Progenitor cell of endocrine pancreas (in vitro differentiated cells): Measurements from ENCODE around the gene ANO2. TPM values are rescaled to one million over a fixed set of nuclear protein-coding genes. Genes with fewer than 3 reads are reported as not detected.

Experiments
- DNase-seq: peaks from one replicate; pipeline ENCODE4 v3.0.0; 2021; ENCODE audit warnings: low spot score; ENCODE audit not compliant: unreplicated experiment
- H3K27ac Mint-ChIP-seq: 2 replicates; pipeline ENCODE4 v1.8.0; 2021; ENCODE audit warnings: mild to moderate bottlenecking, moderate library complexity, mixed read lengths
- H3K27me3 Mint-ChIP-seq: 2 replicates; pipeline ENCODE4 v1.8.0; 2021; ENCODE audit warnings: mixed read lengths
- H3K36me3 Mint-ChIP-seq: 2 replicates; pipeline ENCODE4 v1.8.0; 2022; ENCODE audit warnings: mixed read lengths; ENCODE audit not compliant: insufficient read depth
- H3K4me1 Mint-ChIP-seq: 2 replicates; pipeline ENCODE4 v1.8.0; 2021; ENCODE audit warnings: low read depth, mixed read lengths
- H3K4me3 Mint-ChIP-seq: 2 replicates; pipeline ENCODE4 v1.8.0; 2021; ENCODE audit warnings: low read depth, mild to moderate bottlenecking, moderate library complexity, mixed read lengths
- H3K9me3 Mint-ChIP-seq: 2 replicates; pipeline ENCODE4 v1.8.0; 2021; ENCODE audit warnings: low read depth, mixed read lengths
- total RNA-seq: library from RNA; stranded (reverse); gene quantifications from 2 replicates; pipeline ENCODE4 v1.2.1, GENCODE V29; 2021
- TF ChIP-seq, protein P1 (sequence below): fragments of 200-600 bp; sonication (generic); IDR thresholded peaks from one replicate; pipeline ENCODE4 v1.5.0; 2021; ENCODE audit warnings: antibody characterized with exemption, mild to moderate bottlenecking; ENCODE audit not compliant: unreplicated experiment

Gene ANO2
- total RNA-seq, 1 donor from 2014 or later, result 2.8 TPM

DNA sequence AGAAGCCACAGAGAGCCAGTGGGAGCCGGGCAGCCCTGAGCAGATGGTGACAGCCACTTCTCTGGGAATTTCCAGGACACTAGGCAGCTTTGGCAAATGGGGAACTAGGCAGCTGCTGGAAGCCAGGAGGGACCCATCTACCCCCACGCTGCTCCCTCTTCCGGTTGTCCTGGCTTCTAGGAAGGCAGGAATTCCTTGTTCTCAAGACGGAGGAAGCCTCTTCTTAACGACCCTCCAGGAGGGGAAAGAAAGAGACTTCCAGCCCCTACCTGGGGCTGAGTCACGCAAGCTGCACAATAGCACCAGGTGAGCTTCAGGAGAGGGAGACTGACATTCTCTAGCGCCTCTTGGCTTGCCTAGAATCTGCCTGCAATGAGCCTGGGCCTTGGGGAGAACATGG, 141.5 kb downstream of the ANO2 start:
- H3K27me3 Mint-ChIP-seq, result peaks cover 34% of the 10 kb centered on the region

DNA sequence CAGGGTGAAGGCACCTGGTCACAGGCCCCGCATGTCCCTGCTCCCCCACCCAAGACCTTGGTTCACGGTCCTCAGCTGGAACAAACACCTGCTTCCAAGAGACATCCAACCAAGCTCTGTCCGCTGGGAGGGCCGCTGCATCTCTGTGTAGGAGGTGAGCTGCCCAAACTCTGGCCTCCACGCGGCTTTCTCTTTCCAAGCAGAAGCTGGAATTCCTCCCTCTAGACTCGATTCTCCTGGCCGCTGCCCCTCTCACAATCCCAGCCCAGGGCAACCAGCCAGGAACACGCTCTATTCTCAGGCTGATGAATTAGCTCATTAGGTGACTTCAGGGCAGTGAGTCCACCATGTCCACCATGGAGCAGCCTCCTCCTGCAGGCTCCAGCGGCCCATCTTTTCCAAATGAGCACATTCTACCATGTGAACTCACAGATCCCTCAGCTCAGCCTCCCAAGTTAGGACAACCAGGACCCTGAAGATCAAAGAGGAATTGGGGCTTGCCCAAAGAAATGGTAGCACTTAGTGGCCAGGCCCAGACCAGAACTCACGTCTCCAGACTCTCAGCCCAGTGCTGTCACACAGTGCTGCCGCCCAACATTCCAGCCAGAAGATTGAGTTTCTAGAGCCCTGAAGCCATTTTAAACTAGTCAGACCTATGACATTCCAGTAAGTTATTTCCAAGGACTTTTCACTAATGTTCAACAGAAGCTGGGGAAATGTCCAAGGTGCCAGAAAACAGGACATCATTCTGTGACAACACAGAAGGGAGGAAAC, 146.6 kb downstream of the ANO2 start:
- TF ChIP-seq, protein P1, sequence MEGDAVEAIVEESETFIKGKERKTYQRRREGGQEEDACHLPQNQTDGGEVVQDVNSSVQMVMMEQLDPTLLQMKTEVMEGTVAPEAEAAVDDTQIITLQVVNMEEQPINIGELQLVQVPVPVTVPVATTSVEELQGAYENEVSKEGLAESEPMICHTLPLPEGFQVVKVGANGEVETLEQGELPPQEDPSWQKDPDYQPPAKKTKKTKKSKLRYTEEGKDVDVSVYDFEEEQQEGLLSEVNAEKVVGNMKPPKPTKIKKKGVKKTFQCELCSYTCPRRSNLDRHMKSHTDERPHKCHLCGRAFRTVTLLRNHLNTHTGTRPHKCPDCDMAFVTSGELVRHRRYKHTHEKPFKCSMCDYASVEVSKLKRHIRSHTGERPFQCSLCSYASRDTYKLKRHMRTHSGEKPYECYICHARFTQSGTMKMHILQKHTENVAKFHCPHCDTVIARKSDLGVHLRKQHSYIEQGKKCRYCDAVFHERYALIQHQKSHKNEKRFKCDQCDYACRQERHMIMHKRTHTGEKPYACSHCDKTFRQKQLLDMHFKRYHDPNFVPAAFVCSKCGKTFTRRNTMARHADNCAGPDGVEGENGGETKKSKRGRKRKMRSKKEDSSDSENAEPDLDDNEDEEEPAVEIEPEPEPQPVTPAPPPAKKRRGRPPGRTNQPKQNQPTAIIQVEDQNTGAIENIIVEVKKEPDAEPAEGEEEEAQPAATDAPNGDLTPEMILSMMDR, result no peak
- Mint-ChIP-seq H3K9me3 (no peaks in the 10 kb centered on the region), H3K36me3 (no peaks in the 10 kb centered on the region), H3K4me3 (no peak overlapping the region), H3K27me3 (peaks cover 39% of the 10 kb centered on the region), H3K27ac (no peak overlapping the region), H3K4me1 (no peaks in the 10 kb centered on the region)
- DNase-seq, result no peak

More for the DNA sequence above, 141.5 kb downstream of the ANO2 start:
- Mint-ChIP-seq H3K4me3 (no peak overlapping the region), H3K4me1 (no peaks in the 10 kb centered on the region), H3K27ac (no peak overlapping the region), H3K36me3 (no peaks in the 10 kb centered on the region), H3K9me3 (no peaks in the 10 kb centered on the region)
- TF ChIP-seq, protein P1, result no peak
- DNase-seq, result no peak

DNA sequence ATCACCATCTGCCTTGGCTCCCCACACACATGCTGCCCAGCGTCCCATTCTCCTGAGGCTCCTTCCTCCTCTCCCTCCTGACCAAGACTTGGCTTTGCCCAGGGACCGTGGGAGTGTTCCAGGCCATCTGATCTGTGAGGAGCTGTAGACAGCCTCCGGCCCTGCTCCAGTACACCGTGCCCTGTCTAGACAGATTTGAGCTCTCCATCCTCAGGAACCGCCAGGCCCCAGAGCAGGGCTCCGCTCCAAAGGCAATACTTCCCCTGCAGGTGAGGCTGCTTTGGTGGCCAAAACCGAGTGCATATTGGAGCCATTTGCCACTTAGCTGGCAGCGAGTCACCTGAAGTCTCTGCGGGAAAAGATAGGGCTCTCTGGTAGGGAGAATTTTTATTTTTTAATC, 147.4 kb downstream of the ANO2 start:
- Mint-ChIP-seq H3K9me3 (no peaks in the 10 kb centered on the region), H3K27me3 (peaks cover 37% of the 10 kb centered on the region), H3K27ac (no peak overlapping the region), H3K4me3 (no peak overlapping the region), H3K36me3 (no peaks in the 10 kb centered on the region), H3K4me1 (no peaks in the 10 kb centered on the region)
- DNase-seq, result no peak
- TF ChIP-seq, protein P1, result no peak

DNA sequence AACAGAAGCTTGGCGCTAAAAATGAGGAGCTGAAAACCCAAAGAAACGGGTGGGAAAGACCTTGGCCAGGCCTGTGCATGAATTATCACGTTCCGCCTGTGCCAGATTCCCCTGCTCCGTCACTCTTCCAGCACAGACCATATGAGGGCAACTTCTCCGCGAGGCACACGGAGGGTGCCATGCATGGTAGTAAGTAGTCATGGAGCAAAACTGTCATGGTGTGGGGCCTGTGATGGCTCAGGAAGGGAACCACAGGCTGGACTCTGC, 148.2 kb downstream of the ANO2 start:
- no peaks in the 10 kb centered on the region for H3K4me1 Mint-ChIP-seq
- no peak overlapping the region for H3K4me3 Mint-ChIP-seq
- peaks cover 42% of the 10 kb centered on the region for H3K27me3 Mint-ChIP-seq
- H3K27ac Mint-ChIP-seq, result no peak overlapping the region
- TF ChIP-seq, protein P1, result no peak
- no peaks in the 10 kb centered on the region for H3K36me3 Mint-ChIP-seq
- no peak for DNase-seq
- H3K9me3 Mint-ChIP-seq, result no peaks in the 10 kb centered on the region

DNA sequence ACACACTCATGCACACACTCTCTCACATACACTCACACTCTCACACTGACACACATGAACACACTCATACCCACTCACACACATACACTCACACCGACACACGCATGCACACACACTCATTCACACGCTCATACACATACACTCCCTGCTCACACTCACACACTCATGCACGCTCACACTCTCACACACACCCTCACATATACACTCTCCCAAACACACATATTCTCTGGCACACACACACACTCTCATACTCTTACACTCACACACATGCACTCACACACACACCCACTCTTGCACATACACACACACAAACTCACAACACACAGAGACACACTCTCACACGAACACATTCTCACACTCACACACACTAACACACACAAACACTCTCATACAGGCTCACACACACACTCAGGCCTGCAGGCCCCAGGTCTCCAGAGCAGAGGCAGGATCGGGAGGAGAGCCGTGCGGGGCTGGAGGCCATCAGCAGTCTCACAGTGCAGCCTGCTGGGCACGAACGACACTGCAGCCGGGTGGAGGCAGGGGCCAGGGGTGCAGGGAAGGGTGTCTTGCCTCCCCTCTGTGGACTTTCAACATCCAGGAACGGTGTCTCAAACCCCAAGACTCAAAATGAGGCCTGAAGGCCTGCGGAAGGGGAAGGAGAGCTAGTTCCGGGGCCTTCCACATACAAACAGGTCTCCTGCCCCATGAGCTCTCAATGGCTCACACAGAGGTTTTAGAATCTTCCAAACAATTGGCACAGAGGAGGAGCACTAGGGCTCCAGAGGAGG, 148.7 kb downstream of the ANO2 start:
- H3K27me3 Mint-ChIP-seq, result peaks cover 40% of the 10 kb centered on the region
- no peaks in the 10 kb centered on the region for H3K4me1 Mint-ChIP-seq
- H3K4me3 Mint-ChIP-seq, result no peak overlapping the region
- no peak overlapping the region for H3K27ac Mint-ChIP-seq
- peak; percentile 71 for DNase-seq
- H3K36me3 Mint-ChIP-seq, result no peaks in the 10 kb centered on the region
- TF ChIP-seq, protein P1, result peak; percentile 97
- no peaks in the 10 kb centered on the region for H3K9me3 Mint-ChIP-seq
